Kidney (tissue), 14 donors: Measurements from ENCODE around the gene HIVEP3. TPM values are rescaled to one million over a fixed set of nuclear protein-coding genes. Genes with fewer than 3 reads are reported as not detected.

Source experiments
- DNase-seq, 5 donors: peaks; one replicate each; pipeline ENCODE4 v3.0.0-alpha.2; 2013 to 2020
- FAIRE-seq: peaks from 2 replicates; lab custom pipeline; 2012; peaks lifted over from hg19 to GRCh38; lab: Jason Lieb, UNC
- H3K27ac ChIP-seq, 2 donors: one replicate each; pipeline ENCODE4 v1.7.0; 2013; ENCODE audit warnings: low read depth in 2 of 2, low read length in 2 of 2, inconsistent platforms in 1 of 2
- H3K27me3 ChIP-seq: one replicate; pipeline ENCODE4 v1.7.1; 2013; ENCODE audit warnings: low read length, inconsistent platforms; ENCODE audit not compliant: control insufficient read depth, insufficient read depth
- H3K36me3 ChIP-seq, 3 donors: one replicate each; pipeline versions ENCODE4 v1.7.0 to v1.7.1; 2013; ENCODE audit warnings: low read length in 3 of 3, control low read depth in 1 of 3, inconsistent platforms in 1 of 3; ENCODE audit not compliant: insufficient read depth in 3 of 3, control insufficient read depth in 2 of 3
- H3K4me1 ChIP-seq, 3 donors: one replicate each; pipeline versions ENCODE4 v1.7.0 to v1.7.1; 2013; ENCODE audit warnings: low read length in 3 of 3, inconsistent platforms in 1 of 3, low read depth in 1 of 3; ENCODE audit not compliant: control insufficient read depth in 2 of 3, insufficient read depth in 2 of 3
- H3K4me3 ChIP-seq, 3 donors: one replicate each; pipeline versions ENCODE4 v1.7.0 to v1.8.1; 2013; ENCODE audit warnings: low read length in 3 of 3, control low read depth in 1 of 3, inconsistent platforms in 1 of 3
- H3K9ac ChIP-seq, 3 donors: one replicate each; pipeline versions ENCODE4 v1.7.0 to v1.7.1; 2013; ENCODE audit warnings: low read length in 3 of 3, control low read depth in 1 of 3, inconsistent platforms in 1 of 3
- H3K9me3 ChIP-seq, 3 donors: one replicate each; pipeline versions ENCODE4 v1.7.0 to v1.7.1; 2013; ENCODE audit warnings: low read length in 3 of 3, control low read depth in 1 of 3, inconsistent platforms in 1 of 3; ENCODE audit not compliant: control insufficient read depth in 2 of 3, insufficient read depth in 1 of 3
- intact Hi-C: fragments of 100-400 bp; cut with DNase I; formaldehyde crosslinking; loops from one replicate; pipeline ENCODE4 v1.11.1; 2022
- polyA plus RNA-seq: library from polyadenylated mRNA; stranded (reverse); fragments of 350-450 nt; fragmentation: Illumina TruSeq; extraction: RNeasy Lipid Tissue Mini Kit (QIAGEN cat#74804); gene quantifications from one replicate; pipeline ENCODE4 v1.2.3, GENCODE V29; 2014; ENCODE audit warnings: low read depth, low replicate concordance; ENCODE audit not compliant: insufficient read depth
- total RNA-seq: library from RNA; stranded (reverse); fragmentation: NEBNext Ultra II Directional; extraction: Animal tissue kit (Norgen Biotek cat#: 25700); gene quantifications from one replicate; pipeline ENCODE4 v1.2.1, GENCODE V29; 2021
- TF ChIP-seq, protein P1 (sequence below): IDR thresholded peaks from 3 replicates; pipeline ENCODE4 v1.5.1; 2012; ENCODE audit warnings: mild to moderate bottlenecking, moderate library complexity, borderline replicate concordance; ENCODE audit not compliant: insufficient read depth; ENCODE audit errors: extremely low read depth
- donor health status: control.
- donor health status: control.
- donor health status: control.
- donor health status: control.
- donor health status: control.
- donor health status: DM: yes; HTN: yes; CAD: no.
- donor health status: Normal renal cell carcinoma (clear cell type).

The HIVEP3 gene
- total and polyA plus RNA-seq, 2 donors from 2014 or later: 3.5 to 11.0 TPM

DNA sequence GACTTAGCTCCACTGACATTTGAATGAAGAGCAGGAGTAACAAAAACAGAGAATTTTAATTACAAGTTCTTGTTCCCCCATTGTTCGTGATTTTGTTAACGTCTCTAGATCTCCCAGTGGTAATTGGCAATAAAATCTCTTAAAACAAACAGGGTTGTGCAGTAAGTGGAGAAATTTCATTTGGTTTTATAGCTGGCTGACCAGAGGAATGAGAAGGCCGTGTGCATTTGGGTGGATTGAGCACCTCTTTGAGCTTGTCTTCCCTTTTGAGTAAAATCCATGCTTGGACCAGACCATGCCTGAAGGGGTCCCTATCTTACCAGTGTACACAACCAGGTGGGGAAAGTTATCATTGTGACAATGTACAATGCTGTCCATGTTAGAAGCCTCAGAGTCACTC is 137.8 kb downstream of the HIVEP3 start:
- Histone ChIP-seq H3K9me3 (no peaks in the 10 kb centered on the region), H3K4me3 (no peak overlapping the region), H3K27me3 (no peaks in the 10 kb centered on the region), H3K4me1 (no peaks in the 10 kb centered on the region), H3K27ac (no peak overlapping the region), H3K36me3 (no peaks in the 10 kb centered on the region), H3K9ac (no peak overlapping the region)
- DNase-seq (peak in 2 of 5 donors; percentile 34 to 53), FAIRE-seq (no peak)
- TF ChIP-seq, protein P1, sequence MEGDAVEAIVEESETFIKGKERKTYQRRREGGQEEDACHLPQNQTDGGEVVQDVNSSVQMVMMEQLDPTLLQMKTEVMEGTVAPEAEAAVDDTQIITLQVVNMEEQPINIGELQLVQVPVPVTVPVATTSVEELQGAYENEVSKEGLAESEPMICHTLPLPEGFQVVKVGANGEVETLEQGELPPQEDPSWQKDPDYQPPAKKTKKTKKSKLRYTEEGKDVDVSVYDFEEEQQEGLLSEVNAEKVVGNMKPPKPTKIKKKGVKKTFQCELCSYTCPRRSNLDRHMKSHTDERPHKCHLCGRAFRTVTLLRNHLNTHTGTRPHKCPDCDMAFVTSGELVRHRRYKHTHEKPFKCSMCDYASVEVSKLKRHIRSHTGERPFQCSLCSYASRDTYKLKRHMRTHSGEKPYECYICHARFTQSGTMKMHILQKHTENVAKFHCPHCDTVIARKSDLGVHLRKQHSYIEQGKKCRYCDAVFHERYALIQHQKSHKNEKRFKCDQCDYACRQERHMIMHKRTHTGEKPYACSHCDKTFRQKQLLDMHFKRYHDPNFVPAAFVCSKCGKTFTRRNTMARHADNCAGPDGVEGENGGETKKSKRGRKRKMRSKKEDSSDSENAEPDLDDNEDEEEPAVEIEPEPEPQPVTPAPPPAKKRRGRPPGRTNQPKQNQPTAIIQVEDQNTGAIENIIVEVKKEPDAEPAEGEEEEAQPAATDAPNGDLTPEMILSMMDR: no peak
- intact Hi-C loops: no loop called here

DNA sequence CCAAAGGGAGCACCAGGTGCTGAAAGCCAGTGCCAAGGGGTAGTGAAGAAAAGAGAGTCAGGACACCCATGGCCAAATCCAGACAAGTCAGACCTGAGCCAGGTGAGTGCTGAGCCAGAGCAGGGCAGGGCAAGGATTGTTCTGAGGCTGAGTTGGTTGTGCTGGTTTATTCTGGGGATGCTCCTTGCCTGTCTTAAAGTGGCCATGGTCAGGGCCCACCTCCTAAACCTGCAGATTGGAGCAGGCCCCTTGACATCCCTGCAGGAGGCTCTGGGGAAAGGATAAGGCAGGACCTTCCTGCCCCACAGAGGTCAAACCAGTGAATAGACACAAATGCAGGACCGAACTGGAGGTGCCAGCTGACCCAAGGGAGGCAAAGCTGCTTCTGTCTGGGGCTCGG is 138.4 kb downstream of the HIVEP3 start:
- H3K4me1 ChIP-seq: no peaks in the 10 kb centered on the region
- intact Hi-C loops: no loop called here
- FAIRE-seq: no peak

DNA sequence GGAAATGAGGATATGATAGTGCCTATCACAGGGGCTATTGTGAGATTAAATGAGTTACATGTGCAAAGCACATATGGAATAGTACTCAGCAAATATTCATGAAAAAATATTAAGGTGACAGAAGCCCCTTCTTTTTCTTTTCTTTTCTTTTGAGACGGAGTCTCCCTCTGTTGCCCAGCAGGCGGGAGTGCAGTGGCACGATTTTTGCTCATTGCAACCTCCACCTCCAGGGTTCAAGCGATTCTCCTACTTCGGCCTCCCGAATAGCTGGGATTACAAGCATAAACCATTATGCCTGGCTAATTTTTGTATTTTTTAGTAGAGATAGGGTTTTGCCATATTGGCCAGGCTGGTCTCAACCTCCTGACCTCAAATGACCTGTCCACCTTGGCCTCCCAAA is 139.4 kb downstream of the HIVEP3 start:
- no peak overlapping the region for H3K27ac ChIP-seq
- no peak for FAIRE-seq
- no peaks in the 10 kb centered on the region for H3K9me3 ChIP-seq
- intact Hi-C loops: no loop called here
- H3K9ac ChIP-seq: no peak overlapping the region
- no peak for DNase-seq
- TF ChIP-seq, protein P1: no peak
- H3K4me3 ChIP-seq: no peak overlapping the region
- no peaks in the 10 kb centered on the region for H3K4me1 ChIP-seq
- H3K27me3 ChIP-seq: no peaks in the 10 kb centered on the region
- no peaks in the 10 kb centered on the region for H3K36me3 ChIP-seq

More for the DNA sequence above, 138.4 kb downstream of the HIVEP3 start:
- Histone ChIP-seq H3K27ac (no peak overlapping the region), H3K9ac (no peak overlapping the region), H3K4me3 (no peak overlapping the region), H3K36me3 (no peaks in the 10 kb centered on the region), H3K27me3 (no peaks in the 10 kb centered on the region), H3K9me3 (no peaks in the 10 kb centered on the region)
- TF ChIP-seq, protein P1: no peak
- DNase-seq: peak in 1 of 5 donors; percentile 20

DNA sequence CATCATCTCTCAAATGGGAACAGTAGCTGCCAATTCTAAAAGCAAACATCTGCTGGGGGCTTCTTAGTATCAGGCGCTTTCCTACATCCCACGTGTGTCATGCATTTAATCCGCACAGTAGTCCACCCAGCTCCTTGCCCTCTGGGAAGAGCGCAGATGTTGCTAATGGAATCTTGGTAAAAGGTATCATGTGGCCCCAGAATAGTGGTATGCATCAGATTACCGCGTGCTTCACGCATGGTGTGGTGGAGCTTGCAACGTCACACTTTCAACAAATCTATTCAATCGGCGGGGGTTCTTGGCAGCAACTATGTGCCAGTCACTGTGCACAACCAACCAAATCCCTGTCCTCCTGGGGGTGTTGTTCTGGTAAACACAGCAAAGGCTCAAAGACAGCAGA is 141.0 kb downstream of the HIVEP3 start:
- TF ChIP-seq, protein P1: no peak
- H3K4me3 ChIP-seq: no peak overlapping the region
- no peaks in the 10 kb centered on the region for H3K27me3 ChIP-seq
- intact Hi-C loops: no loop called here
- DNase-seq (no peak), FAIRE-seq (no peak)
- H3K27ac ChIP-seq: no peak overlapping the region
- H3K9me3 ChIP-seq: no peaks in the 10 kb centered on the region
- H3K4me1 ChIP-seq: no peaks in the 10 kb centered on the region
- no peak overlapping the region for H3K9ac ChIP-seq
- no peaks in the 10 kb centered on the region for H3K36me3 ChIP-seq
